ENCODE measurements around the gene SAMD10. TPM values are rescaled to one million over a fixed set of nuclear protein-coding genes. Genes with fewer than 3 reads are reported as not detected.

SAMD10 gene
- total RNA-seq (1 to 10 TPM; 1.1 to 8.8 (median 4.5) TPM), polyA plus RNA-seq (1 to 10 TPM; 1.7 to 8.4 (median 4.4) TPM)
- long read RNA-seq, donor 1, partial matches to known transcripts, result 51 of 93 reads
- long read RNA-seq, donor 1, other reads (novel, unspliced or antisense), result 42 of 93 reads
- long read RNA-seq, donor 2, partial matches to known transcripts, result 26 of 60 reads
- long read RNA-seq, donor 2, other reads (novel, unspliced or antisense), result 34 of 60 reads
- long read RNA-seq, donor 3, partial matches to known transcripts, result 33 of 41 reads
- long read RNA-seq, donor 3, other reads (novel, unspliced or antisense), result 8 of 41 reads
- long read RNA-seq, donor 4, result 0 reads
- long read RNA-seq, donor 5, transcript SAMD10-201 (5 exons, 2,181 nt), result major isoform, 10 of 12 reads
- long read RNA-seq, donor 5, partial matches to known transcripts, result 1 of 12 reads
- long read RNA-seq, donor 5, other reads (novel, unspliced or antisense), result 1 of 12 reads
- long read RNA-seq, donor 6, partial matches to known transcripts, result 0 of 2 reads
- long read RNA-seq, donor 6, other reads (novel, unspliced or antisense), result 0 of 2 reads
- long read RNA-seq, donor 7, partial matches to known transcripts, result 0 of 1 reads
- long read RNA-seq, donor 7, other reads (novel, unspliced or antisense), result 0 of 1 reads
- long read RNA-seq, donor 8, partial matches to known transcripts, result 0 of 1 reads
- long read RNA-seq, donor 8, other reads (novel, unspliced or antisense), result 0 of 1 reads
- long read RNA-seq, donor 9, result 0 reads
- long read RNA-seq, donor 10, result 0 reads

GRCh38 chr20:63979557-63980316 is at the start of gene SAMD10:
Gene SAMD10 (minus strand): TSS chr20:63979642. CDS start chr20:63979467, 175 bp downstream.
- Histone ChIP-seq H3K9me3 (replicated peaks in 1 of 3) (no peaks in the 10 kb centered on the region), H3K36me3 (replicated peaks in 1 of 2) (peaks cover 0 to 12% of the 10 kb centered on the region in 2 donors), H3K27ac (peak within 1 kb of the TSS; percentile 30 to 94 (median 70)), H3K4me1 (replicated peaks in 1 of 2) (peaks cover 31 to 40% of the 10 kb centered on the region in 2 donors), H3K4me3 (peak within 1 kb of the TSS in 3 of 4 donors; percentile 18 to 96 (median 58)), H3K27me3 (no peaks in the 10 kb centered on the region)
- peak in 5 of 7 donors; percentile 42 to 67 (median 43) for DNase-seq
- 0 to 17% (median 3%) methylated on average over 3 to 51 of the region's 52 CpGs for WGBS, 4 donors
- TF ChIP-seq, protein P1, sequence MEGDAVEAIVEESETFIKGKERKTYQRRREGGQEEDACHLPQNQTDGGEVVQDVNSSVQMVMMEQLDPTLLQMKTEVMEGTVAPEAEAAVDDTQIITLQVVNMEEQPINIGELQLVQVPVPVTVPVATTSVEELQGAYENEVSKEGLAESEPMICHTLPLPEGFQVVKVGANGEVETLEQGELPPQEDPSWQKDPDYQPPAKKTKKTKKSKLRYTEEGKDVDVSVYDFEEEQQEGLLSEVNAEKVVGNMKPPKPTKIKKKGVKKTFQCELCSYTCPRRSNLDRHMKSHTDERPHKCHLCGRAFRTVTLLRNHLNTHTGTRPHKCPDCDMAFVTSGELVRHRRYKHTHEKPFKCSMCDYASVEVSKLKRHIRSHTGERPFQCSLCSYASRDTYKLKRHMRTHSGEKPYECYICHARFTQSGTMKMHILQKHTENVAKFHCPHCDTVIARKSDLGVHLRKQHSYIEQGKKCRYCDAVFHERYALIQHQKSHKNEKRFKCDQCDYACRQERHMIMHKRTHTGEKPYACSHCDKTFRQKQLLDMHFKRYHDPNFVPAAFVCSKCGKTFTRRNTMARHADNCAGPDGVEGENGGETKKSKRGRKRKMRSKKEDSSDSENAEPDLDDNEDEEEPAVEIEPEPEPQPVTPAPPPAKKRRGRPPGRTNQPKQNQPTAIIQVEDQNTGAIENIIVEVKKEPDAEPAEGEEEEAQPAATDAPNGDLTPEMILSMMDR (IDR thresholded peaks at IDR 0.05), result peak in 2 of 6 experiments; percentile 33 to 51
- TF ChIP-seq POLR2A (IDR thresholded peaks at IDR 0.05), result no peak
- intact Hi-C loops (cut with DNase I), result loop anchor here (5.0 to 10.0 kb wide), 3 partner anchors 195 to 442 kb away; partner anchors contain the start of gene PTK6 (in 1 of the 2)

- TF ChIP-seq, protein P1 (IDR thresholded peaks at IDR 0.05), result no peak
- no peak for TF ChIP-seq POLR2A (IDR thresholded peaks at IDR 0.05)
- H3K27ac ChIP-seq, result no peak overlapping the region
- peaks cover 0 to 97% of the 10 kb centered on the region in 2 donors for H3K36me3 ChIP-seq (replicated peaks in 1 of 2)
- H3K4me3 ChIP-seq, result no peak overlapping the region
- no peaks in the 10 kb centered on the region for H3K9me3 ChIP-seq (replicated peaks in 1 of 3)
- WGBS, 4 donors, result 80 to 90% (median 90%) methylated on average over 16 to 24 of the region's 24 CpGs
- H3K4me1 ChIP-seq (replicated peaks in 1 of 2), result no peaks in the 10 kb centered on the region
- H3K27me3 ChIP-seq, result no peaks in the 10 kb centered on the region
- DNase-seq, result no peak
- intact Hi-C loops (cut with DNase I), result no loop called here
Measured at GRCh38 chr20:64027981-64028685, 48.7 kb upstream of the SAMD10 start.

- intact Hi-C loops (cut with DNase I), result no loop called here
- no peak overlapping the region for H3K27ac ChIP-seq
- peaks cover 0 to 90% of the 10 kb centered on the region in 2 donors for H3K36me3 ChIP-seq (replicated peaks in 1 of 2)
- no peaks in the 10 kb centered on the region for H3K4me1 ChIP-seq (replicated peaks in 1 of 2)
- DNase-seq, result no peak
- no peaks in the 10 kb centered on the region for H3K9me3 ChIP-seq (replicated peaks in 1 of 3)
- WGBS, 4 donors, result 94 to 97% (median 94%) methylated on average over 18 to 29 of the region's 29 CpGs
- no peaks in the 10 kb centered on the region for H3K27me3 ChIP-seq
- no peak for TF ChIP-seq POLR2A (IDR thresholded peaks at IDR 0.05)
- TF ChIP-seq, protein P1 (IDR thresholded peaks at IDR 0.05), result no peak
- no peak overlapping the region for H3K4me3 ChIP-seq
Measured at GRCh38 chr20:64025826-64026412, 46.5 kb upstream of the SAMD10 start.

Data from adrenal gland (tissue), 19 donors.